ENCODE measurements around the gene ADIPOR1. TPM values are rescaled to one million over a fixed set of nuclear protein-coding genes. Genes with fewer than 3 reads are reported as not detected.
A peak's percentile ranks its signal among the peaks of the same experiment; 100 is the strongest.
"Not testable (repeated sequence)": the region's sequence is repeated elsewhere in the genome, so short reads cannot be mapped to it uniquely, and the experiment has no call there.

ADIPOR1 gene
- total RNA-seq, 1 donor from 2014 or later, result 54.6 TPM

DNA sequence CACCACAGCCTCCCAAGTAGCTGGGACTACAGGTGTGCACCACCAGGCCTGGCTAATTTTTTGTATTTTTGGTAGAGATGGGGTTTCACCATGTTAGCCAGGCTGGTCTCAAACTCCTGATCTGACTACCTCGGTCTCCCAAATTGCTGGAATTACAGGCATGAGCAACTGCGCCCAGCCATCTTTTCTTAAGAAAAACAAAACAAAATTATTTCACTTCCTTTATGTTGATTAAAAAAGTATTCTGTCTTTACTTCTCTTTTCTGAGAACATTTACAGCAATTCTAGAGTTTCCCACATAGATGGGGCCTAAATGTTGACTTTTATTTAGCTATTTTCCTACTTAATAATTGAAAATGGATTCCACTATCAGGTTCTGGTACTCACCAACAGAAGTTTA lies 31.8 kb upstream of the ADIPOR1 start:
- Histone ChIP-seq H3K4me1 (no peaks in the 10 kb centered on the region), H3K9me3 (ENCODE audit: low read depth) (no peaks in the 10 kb centered on the region), H3K79me2 (ENCODE audit: low read depth) (no peaks in the 10 kb centered on the region), H3F3A (ENCODE audit: low read depth) (no peaks in the 10 kb centered on the region), H3K9ac (no peak overlapping the region), H3K36me3 (no peaks in the 10 kb centered on the region), H3K27ac (no peak overlapping the region), H2AFZ (replicated peaks) (no peak overlapping the region), H3K4me2 (no peak overlapping the region), H4K20me1 (ENCODE audit: low read depth) (no peaks in the 10 kb centered on the region), H3K4me3 (no peak overlapping the region), H3K27me3 (peaks cover 13% of the 10 kb centered on the region)
- Mint-ChIP-seq H3K27ac (no peak overlapping the region), H3K4me3 (no peak overlapping the region), H3K36me3 (no peaks in the 10 kb centered on the region), H3K4me1 (no peaks in the 10 kb centered on the region), H3K9me3 (no peaks in the 10 kb centered on the region), H3K27me3 (ENCODE audit: insufficient read depth, low read depth) (peaks cover 10% of the 10 kb centered on the region)
- no peak for DNase-seq (ENCODE audit: low spot score)
- TF ChIP-seq EZH2 (IDR thresholded peaks at IDR 0.05), result no peak
- TF ChIP-seq EZH2phosphoT487 (IDR thresholded peaks at IDR 0.05), result no peak
- TF ChIP-seq, protein P1, sequence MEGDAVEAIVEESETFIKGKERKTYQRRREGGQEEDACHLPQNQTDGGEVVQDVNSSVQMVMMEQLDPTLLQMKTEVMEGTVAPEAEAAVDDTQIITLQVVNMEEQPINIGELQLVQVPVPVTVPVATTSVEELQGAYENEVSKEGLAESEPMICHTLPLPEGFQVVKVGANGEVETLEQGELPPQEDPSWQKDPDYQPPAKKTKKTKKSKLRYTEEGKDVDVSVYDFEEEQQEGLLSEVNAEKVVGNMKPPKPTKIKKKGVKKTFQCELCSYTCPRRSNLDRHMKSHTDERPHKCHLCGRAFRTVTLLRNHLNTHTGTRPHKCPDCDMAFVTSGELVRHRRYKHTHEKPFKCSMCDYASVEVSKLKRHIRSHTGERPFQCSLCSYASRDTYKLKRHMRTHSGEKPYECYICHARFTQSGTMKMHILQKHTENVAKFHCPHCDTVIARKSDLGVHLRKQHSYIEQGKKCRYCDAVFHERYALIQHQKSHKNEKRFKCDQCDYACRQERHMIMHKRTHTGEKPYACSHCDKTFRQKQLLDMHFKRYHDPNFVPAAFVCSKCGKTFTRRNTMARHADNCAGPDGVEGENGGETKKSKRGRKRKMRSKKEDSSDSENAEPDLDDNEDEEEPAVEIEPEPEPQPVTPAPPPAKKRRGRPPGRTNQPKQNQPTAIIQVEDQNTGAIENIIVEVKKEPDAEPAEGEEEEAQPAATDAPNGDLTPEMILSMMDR (IDR thresholded peaks at IDR 0.05), result no peak

DNA sequence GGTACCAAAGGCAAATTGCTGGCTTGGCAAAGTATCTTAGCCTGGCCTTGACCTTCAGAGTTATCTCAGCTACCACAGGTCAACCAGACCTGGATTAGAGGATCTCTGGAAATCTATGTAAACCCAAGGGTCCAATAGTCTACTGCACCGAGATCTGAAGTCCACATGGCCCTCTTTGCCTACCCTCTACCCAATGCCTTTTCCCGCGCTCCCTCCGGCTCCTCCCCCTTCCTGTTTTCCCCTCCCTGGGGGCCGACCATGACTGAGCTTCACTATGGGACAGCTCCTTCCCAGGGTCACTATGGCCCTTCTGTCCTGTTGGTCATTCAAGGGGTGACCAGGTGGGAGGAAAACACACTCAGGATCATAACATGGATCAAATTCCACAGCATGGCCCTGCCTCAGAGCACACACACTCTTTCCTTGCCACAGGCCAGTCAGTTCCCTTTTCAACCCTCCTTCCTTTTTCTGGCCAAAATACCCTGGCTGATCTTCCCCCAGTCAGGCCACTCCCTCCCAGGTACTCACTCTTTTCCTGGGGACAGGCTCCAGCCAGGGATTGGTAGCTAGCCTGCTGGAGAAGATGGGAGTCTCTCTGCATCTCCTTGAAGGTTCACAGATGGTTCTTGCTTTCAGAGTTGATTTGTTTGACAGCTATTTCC lies 29.9 kb upstream of the ADIPOR1 start:
- Histone ChIP-seq H3K9me3 (ENCODE audit: low read depth) (no peaks in the 10 kb centered on the region), H3K36me3 (no peaks in the 10 kb centered on the region), H3K4me2 (no peak overlapping the region), H3K27ac (no peak overlapping the region), H3K4me1 (no peaks in the 10 kb centered on the region), H3K4me3 (no peak overlapping the region), H3K79me2 (ENCODE audit: low read depth) (no peaks in the 10 kb centered on the region), H2AFZ (replicated peaks) (peak overlapping the region; percentile 3), H3F3A (ENCODE audit: low read depth) (no peaks in the 10 kb centered on the region), H4K20me1 (ENCODE audit: low read depth) (no peaks in the 10 kb centered on the region), H3K27me3 (peaks cover 13% of the 10 kb centered on the region), H3K9ac (no peak overlapping the region)
- H3K4me1 Mint-ChIP-seq, result no peaks in the 10 kb centered on the region
- no peak for TF ChIP-seq EZH2phosphoT487 (IDR thresholded peaks at IDR 0.05)
- TF ChIP-seq, protein P1 (IDR thresholded peaks at IDR 0.05), result no peak
- no peak for TF ChIP-seq EZH2 (IDR thresholded peaks at IDR 0.05)
- no peak overlapping the region for H3K4me3 Mint-ChIP-seq
- no peaks in the 10 kb centered on the region for H3K36me3 Mint-ChIP-seq
- no peaks in the 10 kb centered on the region for H3K9me3 Mint-ChIP-seq
- no peak overlapping the region for H3K27ac Mint-ChIP-seq
- DNase-seq (ENCODE audit: low spot score), result no peak
- peaks cover 11% of the 10 kb centered on the region for H3K27me3 Mint-ChIP-seq (ENCODE audit: insufficient read depth, low read depth)

DNA sequence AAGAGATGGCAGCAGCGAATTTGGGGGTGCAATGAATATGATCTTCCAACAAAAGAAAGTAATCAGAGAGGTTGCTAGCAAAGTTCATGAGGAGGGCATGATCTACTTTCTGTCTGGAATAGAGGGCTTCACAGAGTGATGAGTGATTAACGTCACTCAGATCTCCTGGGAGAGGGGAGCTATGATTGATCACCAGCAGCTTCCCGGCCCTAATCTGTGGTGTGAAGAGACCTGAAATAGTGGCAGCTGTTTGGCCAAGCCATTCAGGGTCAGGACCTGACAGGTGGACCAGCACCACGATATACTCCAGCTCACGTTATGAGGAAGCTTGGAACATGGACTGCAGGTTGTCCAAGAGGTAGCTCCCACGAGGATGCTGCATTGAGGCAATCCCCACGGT lies 29.1 kb upstream of the ADIPOR1 start:
- Mint-ChIP-seq H3K27ac (no peak overlapping the region), H3K27me3 (ENCODE audit: insufficient read depth, low read depth) (peaks cover 11% of the 10 kb centered on the region), H3K4me3 (no peak overlapping the region), H3K9me3 (no peaks in the 10 kb centered on the region), H3K36me3 (no peaks in the 10 kb centered on the region), H3K4me1 (no peaks in the 10 kb centered on the region)
- DNase-seq (ENCODE audit: low spot score), result no peak
- Histone ChIP-seq H3K9ac (no peak overlapping the region), H4K20me1 (ENCODE audit: low read depth) (no peaks in the 10 kb centered on the region), H3K4me3 (no peak overlapping the region), H3K36me3 (no peaks in the 10 kb centered on the region), H3K9me3 (ENCODE audit: low read depth) (no peaks in the 10 kb centered on the region), H3K4me1 (no peaks in the 10 kb centered on the region), H3K27me3 (peaks cover 13% of the 10 kb centered on the region), H3F3A (ENCODE audit: low read depth) (no peaks in the 10 kb centered on the region), H3K4me2 (no peak overlapping the region), H3K79me2 (ENCODE audit: low read depth) (no peaks in the 10 kb centered on the region), H3K27ac (no peak overlapping the region), H2AFZ (replicated peaks) (no peak overlapping the region)
- TF ChIP-seq EZH2phosphoT487 (IDR thresholded peaks at IDR 0.05) (no peak), EZH2 (IDR thresholded peaks at IDR 0.05) (no peak)
- TF ChIP-seq, protein P1 (IDR thresholded peaks at IDR 0.05), result no peak

DNA sequence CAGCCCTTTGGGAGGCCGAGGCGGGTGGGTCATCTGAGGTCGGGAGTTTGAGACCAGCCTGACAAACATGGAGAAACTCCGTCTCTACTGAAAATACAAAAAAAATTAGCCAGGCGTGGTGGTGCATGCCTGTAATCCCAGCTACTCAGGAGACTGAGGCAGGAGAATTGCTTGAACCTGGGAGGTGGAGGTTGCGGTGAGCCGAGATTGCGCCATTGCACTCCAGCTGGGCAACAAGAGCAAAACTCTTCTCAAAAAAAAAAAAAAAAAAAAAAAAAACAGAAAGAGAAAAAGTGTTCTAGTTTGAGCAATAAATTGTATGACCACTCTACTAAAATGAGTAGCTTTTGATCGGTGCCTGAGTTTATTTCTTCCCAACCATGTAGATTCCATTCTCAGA lies 28.0 kb upstream of the ADIPOR1 start:
- H3F3A ChIP-seq (ENCODE audit: low read depth); H3K4me3 ChIP-seq; H3K36me3 ChIP-seq; H3K27ac ChIP-seq; H3K4me1 ChIP-seq; H4K20me1 ChIP-seq (ENCODE audit: low read depth); H3K9ac ChIP-seq; H3K9me3 Mint-ChIP-seq; H3K9me3 ChIP-seq (ENCODE audit: low read depth); DNase-seq (ENCODE audit: low spot score); H3K4me2 ChIP-seq; H3K79me2 ChIP-seq (ENCODE audit: low read depth); H3K4me3 Mint-ChIP-seq; H3K4me1 Mint-ChIP-seq; H3K27ac Mint-ChIP-seq; H3K36me3 Mint-ChIP-seq; H3K27me3 ChIP-seq; H2AFZ ChIP-seq (replicated peaks): not testable (repeated sequence)
- H3K27me3 Mint-ChIP-seq (ENCODE audit: insufficient read depth, low read depth), result peaks cover 11% of the 10 kb centered on the region
